GM12874 (cell line): ENCODE results near the gene ZC3H18.

Source experiments
- TF ChIP-seq, protein P1 (sequence below): IDR thresholded peaks from 2 replicates; pipeline ENCODE4 v1.5.1; 2011; ENCODE audit warnings: low read depth, mild to moderate bottlenecking, control low read depth, low read length, moderate library complexity; ENCODE audit not compliant: insufficient read depth

The ZC3H18 gene

GRCh38 chr16:88605186-88606147, 35.3 kb downstream of the ZC3H18 start:
- TF ChIP-seq, protein P1, sequence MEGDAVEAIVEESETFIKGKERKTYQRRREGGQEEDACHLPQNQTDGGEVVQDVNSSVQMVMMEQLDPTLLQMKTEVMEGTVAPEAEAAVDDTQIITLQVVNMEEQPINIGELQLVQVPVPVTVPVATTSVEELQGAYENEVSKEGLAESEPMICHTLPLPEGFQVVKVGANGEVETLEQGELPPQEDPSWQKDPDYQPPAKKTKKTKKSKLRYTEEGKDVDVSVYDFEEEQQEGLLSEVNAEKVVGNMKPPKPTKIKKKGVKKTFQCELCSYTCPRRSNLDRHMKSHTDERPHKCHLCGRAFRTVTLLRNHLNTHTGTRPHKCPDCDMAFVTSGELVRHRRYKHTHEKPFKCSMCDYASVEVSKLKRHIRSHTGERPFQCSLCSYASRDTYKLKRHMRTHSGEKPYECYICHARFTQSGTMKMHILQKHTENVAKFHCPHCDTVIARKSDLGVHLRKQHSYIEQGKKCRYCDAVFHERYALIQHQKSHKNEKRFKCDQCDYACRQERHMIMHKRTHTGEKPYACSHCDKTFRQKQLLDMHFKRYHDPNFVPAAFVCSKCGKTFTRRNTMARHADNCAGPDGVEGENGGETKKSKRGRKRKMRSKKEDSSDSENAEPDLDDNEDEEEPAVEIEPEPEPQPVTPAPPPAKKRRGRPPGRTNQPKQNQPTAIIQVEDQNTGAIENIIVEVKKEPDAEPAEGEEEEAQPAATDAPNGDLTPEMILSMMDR, result no peak

- TF ChIP-seq, protein P1, result no peak
These were observed 36.0 kb downstream of the ZC3H18 start for GRCh38 chr16:88606148-88606757.

DNA sequence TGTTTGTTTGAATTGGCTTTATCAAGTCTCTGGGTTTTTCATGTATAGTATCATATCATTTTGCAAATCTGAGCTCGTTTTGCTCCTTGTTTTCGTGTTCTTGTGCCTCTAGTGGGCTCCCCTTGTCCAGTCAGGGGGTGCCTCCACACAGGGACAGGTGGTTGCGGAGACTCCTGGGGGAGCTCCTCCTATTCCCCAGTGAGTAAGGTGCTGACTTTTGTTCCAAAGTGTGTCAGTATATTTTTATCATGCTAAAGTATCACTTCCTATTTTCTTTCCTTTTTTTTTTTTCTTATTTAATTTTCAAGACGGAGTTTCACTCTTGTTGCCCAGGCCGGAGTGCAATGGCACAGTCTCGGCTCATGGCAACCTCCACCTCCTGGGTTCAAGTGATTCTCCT, 37.9 kb downstream of the ZC3H18 start:
- TF ChIP-seq, protein P1, result no peak

DNA sequence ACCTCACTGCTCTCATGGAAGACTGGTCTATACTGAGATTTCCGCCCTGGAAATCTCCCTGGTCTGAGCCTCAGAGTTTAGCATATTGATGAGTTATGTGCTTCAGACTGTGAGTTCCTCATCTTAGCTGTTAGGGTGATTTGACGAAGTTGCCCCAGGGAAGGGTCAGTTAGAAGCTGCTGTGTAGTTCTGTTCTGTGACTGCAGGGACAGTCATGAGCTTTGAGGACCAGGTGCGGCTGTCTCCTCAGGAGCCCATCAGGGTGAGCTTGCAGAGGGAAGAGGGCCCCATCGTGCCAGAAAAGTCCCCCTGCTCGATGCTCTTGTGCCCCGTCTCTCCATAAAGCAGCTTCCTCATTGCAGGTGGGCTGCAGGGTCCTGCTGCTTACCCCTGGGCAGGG, 39.9 kb downstream of the ZC3H18 start:
- TF ChIP-seq, protein P1, result peak; percentile 23; the same call in 1 of the 2 replicates

GRCh38 chr16:88610909-88611812, 41.0 kb downstream of the ZC3H18 start:
- TF ChIP-seq, protein P1, result no peak

- TF ChIP-seq, protein P1, result no peak
These were observed 43.1 kb downstream of the ZC3H18 start for GRCh38 chr16:88613293-88613692.
